DOHH2 (cell line): Measurements from ENCODE around the gene AFP.
"Not testable (repeated sequence)": the region's sequence is repeated elsewhere in the genome, so short reads cannot be mapped to it uniquely, and the experiment has no call there.

Experiments
- H3F3A ChIP-seq: fragments of 200-600 bp; sonication (generic), shearing (Covaris generic); 2 replicates; pipeline ENCODE4 v1.6.0; 2016; ENCODE audit warnings: antibody characterized with exemption, mild to moderate bottlenecking; ENCODE audit not compliant: control insufficient read depth, insufficient read depth
- H3K27ac ChIP-seq: fragments of 200-600 bp; sonication (generic); 2 replicates; pipeline ENCODE4 v1.5.1; 2014; ENCODE audit warnings: low read depth, mild to moderate bottlenecking, low read length, moderate library complexity
- H3K27me3 ChIP-seq: fragments of 200-600 bp; sonication (generic); 2 replicates; pipeline ENCODE4 v1.6.1; 2014; ENCODE audit warnings: mild to moderate bottlenecking, low read length, mixed read lengths; ENCODE audit not compliant: control insufficient read depth
- H3K36me3 ChIP-seq: fragments of 200-600 bp; sonication (generic); 2 replicates; pipeline ENCODE4 v1.6.1; 2014; ENCODE audit warnings: mild to moderate bottlenecking, low read length, moderate library complexity, mixed read lengths; ENCODE audit not compliant: control insufficient read depth
- H3K4me1 ChIP-seq: fragments of 200-600 bp; sonication (generic); 2 replicates; pipeline ENCODE4 v1.6.1; 2014; ENCODE audit warnings: mild to moderate bottlenecking, low read length, mixed read lengths; ENCODE audit not compliant: control insufficient read depth
- H3K4me2 ChIP-seq: fragments of 200-600 bp; sonication (generic); 2 replicates; pipeline ENCODE4 v1.6.0; 2014; ENCODE audit warnings: mild to moderate bottlenecking, low read length, moderate library complexity
- H3K4me3 ChIP-seq: fragments of 200-600 bp; sonication (generic); 2 replicates; pipeline ENCODE4 v1.5.1; 2014; ENCODE audit warnings: mild to moderate bottlenecking, low read length, mixed read lengths
- H3K79me2 ChIP-seq: fragments of 200-600 bp; sonication (generic); 2 replicates; pipeline ENCODE4 v1.6.1; 2014; ENCODE audit warnings: mild to moderate bottlenecking, low read length, mixed read lengths; ENCODE audit not compliant: control insufficient read depth
- H3K9me2 ChIP-seq: fragments of 200-600 bp; sonication (generic); replicated peaks from 2 replicates; pipeline ENCODE4 v1.6.1; 2014; ENCODE audit warnings: mild to moderate bottlenecking, low read length, mixed read lengths; ENCODE audit not compliant: control insufficient read depth
- H3K9me3 ChIP-seq: fragments of 200-600 bp; sonication (generic); 2 replicates; pipeline ENCODE4 v1.6.1; 2014; ENCODE audit warnings: antibody characterized with exemption, low read length, mixed read lengths; ENCODE audit not compliant: control insufficient read depth, insufficient read depth
- H4K20me1 ChIP-seq: fragments of 200-600 bp; sonication (generic); 2 replicates; pipeline ENCODE4 v1.6.0; 2014; ENCODE audit warnings: low read depth, mild to moderate bottlenecking, antibody characterized with exemption, low read length, moderate library complexity; ENCODE audit not compliant: control insufficient read depth, insufficient read depth
- CTCF ChIP-seq: fragments of 200-600 bp; sonication (generic); IDR thresholded peaks from one replicate; pipeline ENCODE4 v1.5.1; 2014; ENCODE audit warnings: antibody characterized with exemption, mild to moderate bottlenecking, low read depth, low read length; ENCODE audit not compliant: poor library complexity, severe bottlenecking
- EZH2phosphoT487 ChIP-seq: fragments of 200-600 bp; sonication (generic); IDR thresholded peaks from 2 replicates; pipeline ENCODE4 v1.6.1; 2017; ENCODE audit warnings: borderline replicate concordance, mild to moderate bottlenecking, antibody characterized with exemption, low read length, moderate library complexity, mixed read lengths

The AFP gene

GRCh38 chr4:73435984-73436383, at the start of gene AFP:
Gene AFP, plus strand, starts transcription at chr4:73436221. Its CDS starts 42 bp downstream, at chr4:73436263.
- Histone ChIP-seq H3K4me1 (no peaks in the 10 kb centered on the region), H3K4me3 (no peak within 1 kb of the TSS), H3K9me3 (no peaks in the 10 kb centered on the region)

GRCh38 chr4:73387552-73387951, 48.5 kb upstream of the AFP start:
- H3K9me2 ChIP-seq, result no peaks in the 10 kb centered on the region
- H3K4me2 ChIP-seq, result no peak overlapping the region
- no peak for TF ChIP-seq EZH2phosphoT487
- TF ChIP-seq CTCF, result no peak
- no peaks in the 10 kb centered on the region for H3K36me3 ChIP-seq
- H3K79me2 ChIP-seq, result no peaks in the 10 kb centered on the region
- no peaks in the 10 kb centered on the region for H4K20me1 ChIP-seq
- H3K27ac ChIP-seq, result no peak overlapping the region
- H3K9me3 ChIP-seq, result no peaks in the 10 kb centered on the region
- no peak overlapping the region for H3K4me3 ChIP-seq
- H3K27me3 ChIP-seq, result no peaks in the 10 kb centered on the region
- H3K4me1 ChIP-seq, result no peaks in the 10 kb centered on the region
- H3F3A ChIP-seq, result no peaks in the 10 kb centered on the region

More at GRCh38 chr4:73435984-73436383, at the start of gene AFP:
- H3K27me3 ChIP-seq, result no peaks in the 10 kb centered on the region
- no peak within 1 kb of the TSS for H3K4me2 ChIP-seq
- no peaks in the 10 kb centered on the region for H3K9me2 ChIP-seq
- H4K20me1 ChIP-seq, result no peaks in the 10 kb centered on the region
- no peaks in the 10 kb centered on the region for H3F3A ChIP-seq
- TF ChIP-seq CTCF, result no peak
- no peak for TF ChIP-seq EZH2phosphoT487
- no peak within 1 kb of the TSS for H3K27ac ChIP-seq
- H3K79me2 ChIP-seq, result no peaks in the 10 kb centered on the region
- H3K36me3 ChIP-seq, result no peaks in the 10 kb centered on the region

GRCh38 chr4:73388887-73389286, 47.1 kb upstream of the AFP start:
- no peaks in the 10 kb centered on the region for H4K20me1 ChIP-seq
- H3K4me3 ChIP-seq, result no peak overlapping the region
- H3F3A ChIP-seq, result no peaks in the 10 kb centered on the region
- no peak overlapping the region for H3K27ac ChIP-seq
- no peaks in the 10 kb centered on the region for H3K36me3 ChIP-seq
- H3K27me3 ChIP-seq, result no peaks in the 10 kb centered on the region
- H3K9me3 ChIP-seq, result no peaks in the 10 kb centered on the region
- no peaks in the 10 kb centered on the region for H3K79me2 ChIP-seq
- no peaks in the 10 kb centered on the region for H3K9me2 ChIP-seq
- no peak for TF ChIP-seq EZH2phosphoT487
- no peak for TF ChIP-seq CTCF
- H3K4me2 ChIP-seq, result no peak overlapping the region
- no peaks in the 10 kb centered on the region for H3K4me1 ChIP-seq

- not testable (repeated sequence) for H3K79me2 ChIP-seq, H3F3A ChIP-seq, H3K9me2 ChIP-seq, H3K4me2 ChIP-seq, H3K27me3 ChIP-seq, H3K27ac ChIP-seq, H3K4me3 ChIP-seq, H4K20me1 ChIP-seq, H3K4me1 ChIP-seq, H3K36me3 ChIP-seq, H3K9me3 ChIP-seq
These were observed 46.4 kb upstream of the AFP start for GRCh38 chr4:73389663-73390062.
